DMS79 (cell line): ENCODE results near the gene ASS1.
A peak's percentile ranks its signal among the peaks of the same experiment; 100 is the strongest.

ENCODE experiments used
- DNase-seq: peaks from one replicate; lab custom pipeline; 2025; lab: John Stamatoyannopoulos, UW

The ASS1 gene

GRCh38 chr9:130473009-130473408 lies 28.2 kb downstream of the ASS1 start:
- no peak for DNase-seq

GRCh38 chr9:130473566-130473965 lies 28.8 kb downstream of the ASS1 start:
- no peak for DNase-seq

DNA sequence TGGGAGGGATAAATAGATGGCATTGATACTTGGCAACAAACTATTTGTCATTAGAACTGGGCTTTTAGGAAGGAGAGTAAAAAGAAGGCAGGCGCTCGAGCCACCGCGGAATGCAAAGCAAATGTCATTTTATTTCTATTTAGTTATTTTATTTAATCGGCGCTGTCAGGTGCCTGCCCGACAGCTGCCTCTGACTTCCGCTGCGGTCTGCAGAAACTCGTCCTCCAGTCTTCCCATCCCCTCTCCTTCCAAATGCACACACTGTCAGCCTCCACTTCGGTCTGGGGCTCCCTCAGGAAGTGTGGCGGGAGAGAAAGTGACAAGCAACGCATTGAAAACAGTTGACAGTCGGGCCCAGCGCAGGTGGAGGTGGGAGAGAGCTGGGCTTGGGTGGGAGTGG lies 29.3 kb downstream of the ASS1 start:
- DNase-seq = no peak

DNA sequence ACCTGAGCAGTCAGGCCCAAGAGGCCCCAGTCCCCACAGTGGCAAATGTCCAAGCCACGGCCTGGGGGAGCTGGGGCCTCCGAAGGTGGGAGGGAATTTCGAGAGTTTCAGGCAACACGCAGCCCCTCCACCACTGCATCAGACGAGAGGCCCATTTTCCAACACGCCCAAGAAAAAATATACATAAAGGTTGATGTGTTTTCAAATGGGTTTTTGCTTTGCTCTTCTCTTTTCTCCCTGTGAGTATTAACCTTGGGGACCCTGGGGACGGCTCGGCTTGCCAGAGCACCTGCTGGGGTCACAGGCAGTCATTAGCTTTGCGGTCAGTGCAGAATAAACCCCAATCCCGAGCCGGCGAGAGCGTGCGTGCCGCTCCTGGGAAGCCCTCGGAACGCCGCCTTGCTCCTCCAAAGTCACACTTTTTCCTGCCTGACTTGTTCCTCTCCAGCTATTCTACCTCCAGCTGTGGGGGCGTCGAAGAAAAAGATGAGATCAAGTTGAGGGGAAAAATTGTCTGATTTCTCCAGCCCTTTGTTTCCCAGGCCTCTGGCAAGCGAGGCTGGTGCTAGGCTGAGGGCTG lies 31.5 kb downstream of the ASS1 start:
- DNase-seq = no peak

DNA sequence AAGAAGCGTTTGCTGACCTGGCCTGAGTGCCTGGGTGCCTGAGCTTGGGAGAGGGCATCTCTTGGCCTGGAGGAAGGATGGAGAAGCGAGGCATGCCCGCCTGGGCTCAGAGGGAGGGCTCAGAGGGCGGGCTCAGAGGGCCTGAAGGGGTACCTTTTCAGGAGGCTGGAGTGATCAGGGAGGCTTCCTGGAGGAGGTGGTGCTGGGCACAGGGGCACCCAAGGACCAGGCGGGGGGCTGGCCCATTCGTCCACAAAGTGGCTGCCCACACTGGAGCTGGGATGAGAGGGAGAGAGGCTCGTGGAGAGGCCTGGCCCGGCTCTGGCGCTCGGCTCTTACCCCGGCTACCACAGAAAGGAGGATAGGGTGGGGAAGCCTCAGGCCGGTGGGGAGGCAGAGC lies 32.8 kb downstream of the ASS1 start:
- no peak for DNase-seq

DNA sequence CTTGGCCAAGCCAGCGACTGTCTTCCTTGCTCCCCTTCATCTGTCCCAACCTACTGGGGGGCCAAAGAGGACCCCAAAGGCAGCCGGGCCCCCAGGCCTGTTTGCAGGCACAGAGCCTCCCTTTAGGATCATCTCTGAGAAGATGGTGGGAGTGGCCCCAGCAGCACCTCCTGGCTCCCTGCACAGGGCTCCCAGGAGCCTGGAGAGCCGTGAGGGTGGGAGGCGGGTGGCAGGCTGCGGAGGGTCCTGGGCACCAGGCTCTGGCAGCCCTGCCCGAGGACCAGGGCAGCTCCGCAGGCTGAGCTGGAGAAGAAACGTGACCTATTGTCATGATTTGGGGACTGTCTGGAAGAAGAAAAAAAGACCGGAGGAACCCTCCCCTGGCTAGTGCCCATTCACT lies 33.4 kb downstream of the ASS1 start:
- DNase-seq = no peak

DNA sequence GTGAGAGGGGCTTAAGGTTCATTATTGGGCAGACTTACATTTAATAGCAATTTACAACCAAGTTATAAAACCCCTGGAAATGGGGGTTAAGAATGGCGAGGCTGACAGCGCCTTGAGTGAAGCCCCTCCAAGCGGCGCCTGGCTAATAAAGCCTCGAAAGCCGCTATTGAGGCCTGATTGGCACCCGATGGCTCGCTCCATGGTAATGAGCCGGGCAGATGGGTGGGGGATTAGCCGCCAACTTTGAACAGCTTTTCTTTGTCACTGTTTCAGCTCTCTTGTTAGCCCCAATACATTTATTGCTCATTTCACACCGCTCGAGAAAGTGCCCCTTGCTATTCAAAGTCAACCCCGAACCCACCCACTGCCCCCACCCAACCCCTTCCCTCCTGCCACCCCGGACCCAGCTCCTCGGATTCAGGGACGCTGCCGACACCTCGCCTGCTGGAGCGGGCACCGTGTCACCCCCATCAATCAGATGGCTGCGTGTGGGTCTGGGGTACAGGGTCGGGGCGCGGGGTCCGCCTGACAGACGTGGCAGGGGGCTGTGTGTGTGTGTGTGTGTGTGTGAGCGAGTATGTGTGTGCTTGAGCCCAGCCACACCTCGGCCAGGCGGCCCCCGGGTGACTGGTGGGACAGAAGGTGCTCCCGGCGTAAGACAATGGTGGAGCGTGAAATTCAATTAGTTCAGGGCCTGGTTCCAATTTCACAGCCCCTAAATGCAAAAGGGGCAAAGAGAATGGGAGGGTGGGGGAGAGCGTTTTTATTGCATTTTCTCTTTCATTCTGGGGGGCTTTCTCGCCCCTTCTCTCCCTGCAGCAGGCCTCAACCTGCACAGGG lies 34.2 kb downstream of the ASS1 start:
- no peak for DNase-seq

GRCh38 chr9:130479587-130479986 lies 34.8 kb downstream of the ASS1 start:
- no peak for DNase-seq

- no peak for DNase-seq
These were observed 35.9 kb downstream of the ASS1 start for GRCh38 chr9:130480673-130481072.

- DNase-seq = no peak
These were observed 37.7 kb downstream of the ASS1 start for GRCh38 chr9:130482463-130482862.

GRCh38 chr9:130483371-130483971 lies 38.7 kb downstream of the ASS1 start:
- no peak for DNase-seq

DNA sequence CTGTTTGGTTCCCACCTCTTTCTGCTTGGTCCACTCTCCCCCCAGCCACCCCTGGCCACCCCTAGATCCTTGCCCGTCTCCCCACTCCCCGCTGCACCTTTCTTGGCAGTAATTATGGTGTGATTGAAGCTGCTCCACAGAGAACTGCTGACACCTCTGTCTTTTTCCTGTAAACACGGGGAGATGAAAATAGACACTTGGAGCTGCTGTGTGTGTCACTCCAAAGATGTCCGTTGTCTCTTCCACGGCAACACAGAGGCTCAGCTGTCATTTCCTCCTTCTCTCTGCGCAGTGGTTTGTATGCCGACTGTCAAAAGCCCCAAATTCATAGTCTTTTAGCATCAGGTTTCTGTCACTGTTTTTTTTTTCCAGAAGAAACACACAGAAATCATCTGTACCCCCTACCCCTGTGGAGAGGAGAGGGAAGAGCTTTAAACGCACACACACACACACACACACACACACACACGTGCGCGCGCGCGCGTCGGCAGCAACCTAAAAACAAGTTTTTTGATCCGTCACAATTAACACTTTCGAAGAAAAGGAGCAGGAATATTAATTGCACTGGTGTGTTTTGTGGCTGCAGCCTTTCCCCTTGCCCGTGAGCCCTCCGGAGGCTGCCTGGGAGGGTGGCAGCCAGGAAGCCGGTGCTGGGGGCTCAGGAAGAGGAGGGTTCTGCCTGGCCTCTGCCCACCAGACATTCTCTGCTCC lies 39.8 kb downstream of the ASS1 start:
- DNase-seq = no peak

GRCh38 chr9:130486103-130486502 lies 41.3 kb downstream of the ASS1 start:
- no peak for DNase-seq

- DNase-seq = no peak
These were observed 42.7 kb downstream of the ASS1 start for GRCh38 chr9:130487500-130487899.

DNA sequence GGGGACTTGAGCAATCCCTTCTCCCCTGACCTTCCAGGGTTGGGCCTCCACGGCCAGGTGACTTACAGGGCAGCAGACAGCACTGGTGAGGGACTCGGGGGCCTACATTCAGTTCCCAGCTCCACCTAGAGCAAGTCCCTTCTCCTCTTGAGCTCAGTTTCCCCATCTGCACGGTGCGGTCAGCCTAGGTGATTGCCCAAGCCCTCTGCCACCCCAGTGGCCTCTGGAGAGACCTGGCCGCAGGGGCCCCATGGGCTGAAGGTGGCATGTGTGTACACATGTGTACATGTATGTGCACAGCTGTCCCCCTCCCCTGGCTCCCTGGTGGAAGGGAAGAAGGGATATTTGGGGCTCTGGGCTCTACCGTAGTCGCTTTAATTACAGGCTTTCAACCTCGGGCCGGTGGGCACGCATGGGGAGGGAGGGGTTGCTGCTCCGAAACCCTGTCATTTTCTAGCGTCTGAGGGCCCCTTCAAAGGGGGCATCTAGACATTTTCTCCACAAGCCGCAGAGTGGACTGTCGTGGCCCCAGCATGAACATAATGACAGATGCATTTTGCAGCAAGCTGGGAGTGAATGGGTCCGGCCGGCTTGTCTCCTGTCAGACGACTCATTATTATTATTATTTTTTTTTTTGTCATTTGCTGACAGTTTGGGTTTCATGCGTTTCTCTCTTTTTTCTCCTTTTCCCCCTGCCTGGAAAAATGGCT lies 44.0 kb downstream of the ASS1 start:
- DNase-seq = no peak

GRCh38 chr9:130490981-130491380 lies 46.2 kb downstream of the ASS1 start:
- peak; percentile 18 for DNase-seq

DNA sequence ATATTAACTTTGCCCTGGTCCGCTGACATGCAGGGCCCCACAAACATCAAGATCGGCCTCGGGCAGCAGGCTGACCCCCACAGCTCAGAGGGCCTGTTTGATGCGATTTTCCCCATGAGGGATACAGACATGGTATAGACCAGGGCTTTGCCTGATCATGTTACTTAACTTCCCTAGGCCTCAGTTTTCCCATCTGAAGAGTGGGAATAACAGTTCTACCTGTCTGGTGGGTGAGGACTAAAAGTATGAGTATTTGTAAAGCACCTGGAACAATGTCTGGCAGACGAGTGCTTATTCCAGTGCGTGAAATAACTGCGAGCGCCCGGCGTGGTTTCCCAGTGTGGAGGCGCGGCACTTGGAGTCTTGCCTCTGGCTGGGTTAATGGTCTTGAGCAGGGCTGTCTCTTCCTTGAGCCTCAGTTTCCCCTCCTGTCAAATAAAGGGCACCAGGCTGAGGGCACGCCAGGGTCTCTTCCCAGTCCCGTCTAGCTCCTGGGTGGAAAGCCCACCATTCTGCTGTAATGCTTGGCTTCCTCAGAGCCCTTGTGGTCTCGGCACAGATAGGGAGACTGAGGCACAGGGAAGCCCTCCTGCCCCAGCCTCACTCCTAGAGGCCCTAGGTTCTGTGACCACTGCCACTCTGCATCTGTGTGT lies 47.2 kb downstream of the ASS1 start:
- no peak for DNase-seq

DNA sequence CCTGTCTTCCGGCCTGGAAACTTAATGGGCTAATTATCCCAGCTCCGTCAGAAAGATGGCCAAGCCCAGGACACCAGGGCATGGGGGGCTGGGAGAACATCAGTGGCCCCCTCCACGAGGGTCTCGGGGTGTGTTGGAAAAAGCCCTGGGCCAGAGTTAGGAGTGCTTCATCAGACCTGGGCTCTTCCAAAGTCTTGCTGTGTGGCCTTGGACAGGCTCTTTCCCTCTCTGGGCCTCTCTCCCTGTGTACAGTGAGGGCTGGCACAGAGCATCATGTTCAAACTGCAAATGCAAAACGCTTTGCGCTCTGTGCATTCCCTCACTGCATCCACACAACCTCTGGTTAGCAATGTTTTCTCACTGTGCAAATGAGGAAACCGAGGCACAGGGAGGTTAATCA lies 48.3 kb downstream of the ASS1 start:
- DNase-seq = no peak

DNA sequence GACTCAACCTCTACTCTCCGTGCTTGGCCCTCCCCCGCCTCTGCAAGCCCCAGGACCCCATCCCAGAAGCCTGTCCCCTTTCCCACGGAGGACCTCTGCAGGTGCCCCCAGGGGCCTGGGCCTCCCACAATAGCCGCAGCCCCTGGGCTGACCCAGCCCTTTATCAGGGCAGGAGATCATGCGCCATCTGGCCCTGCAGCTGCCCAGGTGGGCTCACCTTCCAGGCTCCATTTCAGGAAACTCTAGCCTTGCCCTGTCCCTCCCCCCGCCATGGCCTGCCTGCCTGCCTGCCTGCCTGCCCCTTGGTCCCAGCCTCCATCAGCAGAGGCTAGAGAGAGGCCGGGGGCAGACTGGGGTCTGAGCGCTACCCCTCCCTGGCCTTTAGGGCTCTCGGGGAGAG lies 48.7 kb downstream of the ASS1 start:
- no peak for DNase-seq

GRCh38 chr9:130495067-130495466 lies 50.3 kb downstream of the ASS1 start:
- no peak for DNase-seq

- DNase-seq = no peak
These were observed 52.4 kb downstream of the ASS1 start for GRCh38 chr9:130497139-130497538.
